Astrocyte (in vitro differentiated cells and primary cell): ENCODE data around the gene RNU7-1.

Experiments
- EZH2 ChIP-seq: IDR thresholded peaks from 2 replicates; pipeline ENCODE4 v1.6.1; 2012; ENCODE audit warnings: mild to moderate bottlenecking, low read length, inconsistent platforms; ENCODE audit not compliant: insufficient read depth
- TF ChIP-seq, protein P1 (sequence below): IDR thresholded peaks from 2 replicates; pipeline ENCODE4 v1.5.1; 2011; ENCODE audit warnings: low read depth, mild to moderate bottlenecking, inconsistent platforms, low read length, moderate library complexity; ENCODE audit not compliant: insufficient read depth

DNA sequence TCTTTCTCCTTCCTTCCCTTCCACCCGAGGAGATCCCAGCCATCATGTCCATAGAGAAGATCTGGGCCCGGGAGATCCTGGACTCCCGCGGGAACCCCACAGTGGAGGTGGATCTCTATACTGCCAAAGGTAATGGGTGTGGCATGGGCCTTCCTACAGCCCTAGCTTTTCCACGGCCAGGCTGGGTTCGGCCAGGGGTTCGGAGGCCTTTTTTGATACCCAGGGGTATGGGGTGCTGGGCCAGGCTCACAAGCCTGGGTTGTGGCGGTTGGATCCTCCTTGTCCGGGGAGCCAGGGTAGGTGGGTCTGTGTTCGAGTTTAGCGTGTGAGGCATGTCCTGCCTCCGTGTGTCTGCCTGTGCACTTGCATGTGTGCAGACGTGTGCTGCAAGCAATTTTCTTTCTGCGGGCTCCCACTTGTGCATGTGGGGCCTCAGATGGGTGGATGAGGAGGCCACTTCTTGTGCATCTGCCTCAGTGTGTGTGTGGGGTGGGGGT lies 27.8 kb upstream of the RNU7-1 start:
- TF ChIP-seq, protein P1, sequence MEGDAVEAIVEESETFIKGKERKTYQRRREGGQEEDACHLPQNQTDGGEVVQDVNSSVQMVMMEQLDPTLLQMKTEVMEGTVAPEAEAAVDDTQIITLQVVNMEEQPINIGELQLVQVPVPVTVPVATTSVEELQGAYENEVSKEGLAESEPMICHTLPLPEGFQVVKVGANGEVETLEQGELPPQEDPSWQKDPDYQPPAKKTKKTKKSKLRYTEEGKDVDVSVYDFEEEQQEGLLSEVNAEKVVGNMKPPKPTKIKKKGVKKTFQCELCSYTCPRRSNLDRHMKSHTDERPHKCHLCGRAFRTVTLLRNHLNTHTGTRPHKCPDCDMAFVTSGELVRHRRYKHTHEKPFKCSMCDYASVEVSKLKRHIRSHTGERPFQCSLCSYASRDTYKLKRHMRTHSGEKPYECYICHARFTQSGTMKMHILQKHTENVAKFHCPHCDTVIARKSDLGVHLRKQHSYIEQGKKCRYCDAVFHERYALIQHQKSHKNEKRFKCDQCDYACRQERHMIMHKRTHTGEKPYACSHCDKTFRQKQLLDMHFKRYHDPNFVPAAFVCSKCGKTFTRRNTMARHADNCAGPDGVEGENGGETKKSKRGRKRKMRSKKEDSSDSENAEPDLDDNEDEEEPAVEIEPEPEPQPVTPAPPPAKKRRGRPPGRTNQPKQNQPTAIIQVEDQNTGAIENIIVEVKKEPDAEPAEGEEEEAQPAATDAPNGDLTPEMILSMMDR = no peak
- no peak for TF ChIP-seq EZH2
